ENCODE results near the gene PAWR. TPM values are rescaled to one million over a fixed set of nuclear protein-coding genes. Genes with fewer than 3 reads are reported as not detected.

PAWR gene
- total and polyA plus RNA-seq, 2 of the 13 experiments (the other 11 are each of a cell fraction or from before 2014, with no cell fraction given) = 29.1 to 36.1 TPM

DNA sequence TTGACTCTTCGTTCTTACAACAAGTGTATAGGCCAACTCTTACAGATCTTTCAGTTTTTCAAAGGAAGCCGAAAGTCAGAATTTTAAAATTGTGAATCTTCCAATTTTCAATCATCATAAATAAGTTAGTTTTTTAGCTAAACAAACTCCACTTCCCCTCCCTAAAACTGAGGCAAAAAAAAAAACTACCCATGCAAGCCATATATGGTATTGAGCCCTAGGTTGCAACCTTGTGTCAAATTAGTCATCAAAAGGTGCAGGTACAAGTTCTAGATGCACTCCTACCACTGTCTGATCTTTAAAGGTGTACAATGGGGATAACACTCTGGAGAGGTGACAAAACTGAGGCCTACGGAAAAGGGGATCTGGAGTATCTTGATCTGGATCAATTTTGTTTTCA lies 97.9 kb downstream of the PAWR start:
- H3K27ac ChIP-seq (ENCODE audit: extremely low read length, insufficient read depth, low read length) = no peak overlapping the region
- WGBS (ENCODE audit: low lambda C conversion rate) = 97% methylated on average over 3 of the region's 3 CpGs
- no peaks in the 10 kb centered on the region for H3K9me3 ChIP-seq (ENCODE audit: low read length)
- ChIA-PET POLR2A (no interaction called here), CTCF (ENCODE audit: low intra/inter-chr PET ratio, low total read pairs) (no interaction called here)
- H3K36me3 ChIP-seq (replicated peaks in 1 of 2; ENCODE audit: control insufficient read depth in 1 of 2, insufficient read depth in 2 of 2, low read length in 2 of 2) = peaks cover 7 to 32% of the 10 kb centered on the region in 2 experiments
- no peak for FAIRE-seq
- H3K4me1 ChIP-seq (ENCODE audit: insufficient read depth, low read length) = peaks cover 12% of the 10 kb centered on the region; the same call in 1 of the 2 replicates
- no peak overlapping the region for H3K4me3 ChIP-seq (replicated peaks in 1 of 3; ENCODE audit: insufficient read depth in 1 of 3, low read depth in 2 of 3, low read length in 3 of 3)
- no peak overlapping the region for H2AFZ ChIP-seq (ENCODE audit: low read length)
- no peak overlapping the region for H3K4me2 ChIP-seq (ENCODE audit: low read depth, low read length)
- H3K9ac ChIP-seq (ENCODE audit: insufficient read depth, low read depth, low read length) = no peak overlapping the region
- in situ Hi-C loops (cut with HindIII; ENCODE audit: extremely low pct_ligation_motif_present, low pct_unique_long_range_greater_than_20kb) = no loop called here
- H4K20me1 ChIP-seq (ENCODE audit: insufficient read depth, low read length) = no peaks in the 10 kb centered on the region
- H3K79me2 ChIP-seq (ENCODE audit: insufficient read depth, low read length) = no peaks in the 10 kb centered on the region
- intact Hi-C loops (cut with micrococcal nuclease; ENCODE audit: unreplicated experiment) = no loop called here
- no peak for DNase-seq (ENCODE audit: low spot score)
- BruUV-seq (replicated peaks) = no TSS peak
- TF ChIP-seq ZNF777 (CRISPR knock-in tag; IDR thresholded peaks at IDR 0.05) (no peak), SRF (IDR thresholded peaks at IDR 0.05; ENCODE audit: low read depth, low read length) (peak; percentile 85)
- no peak for ATAC-seq
- no peaks in the 10 kb centered on the region for H3K27me3 ChIP-seq (ENCODE audit: control insufficient read depth in 1 of 2, insufficient read depth in 2 of 2, low read length in 2 of 2)

DNA sequence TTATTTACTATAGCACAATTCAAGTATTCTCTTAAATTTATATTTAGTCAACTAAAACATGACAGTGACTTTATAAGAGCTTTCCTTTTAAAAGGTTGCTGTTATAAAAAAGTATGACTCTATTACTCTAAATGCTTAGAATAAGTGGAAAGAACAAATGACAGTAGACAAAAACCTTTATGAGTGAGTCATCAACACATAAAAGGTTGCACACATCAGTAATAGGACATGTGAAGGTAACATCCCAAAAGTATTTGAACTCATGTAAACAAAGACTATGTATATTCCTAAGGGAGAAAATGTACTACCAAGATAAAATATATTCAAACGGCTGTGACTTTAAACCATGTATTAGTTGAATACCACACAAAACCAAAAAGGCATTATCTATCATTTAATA lies 98.8 kb downstream of the PAWR start:
- Histone ChIP-seq H4K20me1 (ENCODE audit: insufficient read depth, low read length) (no peaks in the 10 kb centered on the region), H3K4me3 (replicated peaks in 1 of 3; ENCODE audit: insufficient read depth in 1 of 3, low read depth in 2 of 3, low read length in 3 of 3) (no peak overlapping the region), H3K36me3 (replicated peaks in 1 of 2; ENCODE audit: control insufficient read depth in 1 of 2, insufficient read depth in 2 of 2, low read length in 2 of 2) (peaks cover 7 to 27% of the 10 kb centered on the region in 2 experiments), H3K27me3 (ENCODE audit: control insufficient read depth in 1 of 2, insufficient read depth in 2 of 2, low read length in 2 of 2) (no peaks in the 10 kb centered on the region), H3K4me2 (ENCODE audit: low read depth, low read length) (no peak overlapping the region), H3K79me2 (ENCODE audit: insufficient read depth, low read length) (no peaks in the 10 kb centered on the region), H3K27ac (ENCODE audit: extremely low read length, insufficient read depth, low read length) (no peak overlapping the region), H3K9me3 (ENCODE audit: low read length) (no peaks in the 10 kb centered on the region), H3K9ac (ENCODE audit: insufficient read depth, low read depth, low read length) (no peak overlapping the region), H3K4me1 (ENCODE audit: insufficient read depth, low read length) (0 out of 2 replicates have a peak, but pooled peaks cover 3% of the 10 kb centered on the region), H2AFZ (ENCODE audit: low read length) (no peak overlapping the region)
- FAIRE-seq (no peak), ATAC-seq (no peak), DNase-seq (ENCODE audit: low spot score) (no peak)
- CTCF ChIA-PET (ENCODE audit: low intra/inter-chr PET ratio, low total read pairs) = no interaction called here
- intact Hi-C loops (cut with micrococcal nuclease; ENCODE audit: unreplicated experiment) (no loop called here), in situ Hi-C loops (cut with HindIII; ENCODE audit: extremely low pct_ligation_motif_present, low pct_unique_long_range_greater_than_20kb) (no loop called here)
- WGBS (ENCODE audit: low lambda C conversion rate) = 85% methylated on average over 1 of the region's 1 CpG
- no TSS peak for BruUV-seq (replicated peaks)
- POLR2A ChIA-PET = no interaction called here
- TF ChIP-seq PITX1 (CRISPR knock-in tag; IDR thresholded peaks at IDR 0.05) = no peak
- TF ChIP-seq ZNF143 (CRISPR knock-in tag; IDR thresholded peaks at IDR 0.05) = no peak
- TF ChIP-seq NFIC (IDR thresholded peaks at IDR 0.05; ENCODE audit: low read length) = no peak
- TF ChIP-seq, protein P1, sequence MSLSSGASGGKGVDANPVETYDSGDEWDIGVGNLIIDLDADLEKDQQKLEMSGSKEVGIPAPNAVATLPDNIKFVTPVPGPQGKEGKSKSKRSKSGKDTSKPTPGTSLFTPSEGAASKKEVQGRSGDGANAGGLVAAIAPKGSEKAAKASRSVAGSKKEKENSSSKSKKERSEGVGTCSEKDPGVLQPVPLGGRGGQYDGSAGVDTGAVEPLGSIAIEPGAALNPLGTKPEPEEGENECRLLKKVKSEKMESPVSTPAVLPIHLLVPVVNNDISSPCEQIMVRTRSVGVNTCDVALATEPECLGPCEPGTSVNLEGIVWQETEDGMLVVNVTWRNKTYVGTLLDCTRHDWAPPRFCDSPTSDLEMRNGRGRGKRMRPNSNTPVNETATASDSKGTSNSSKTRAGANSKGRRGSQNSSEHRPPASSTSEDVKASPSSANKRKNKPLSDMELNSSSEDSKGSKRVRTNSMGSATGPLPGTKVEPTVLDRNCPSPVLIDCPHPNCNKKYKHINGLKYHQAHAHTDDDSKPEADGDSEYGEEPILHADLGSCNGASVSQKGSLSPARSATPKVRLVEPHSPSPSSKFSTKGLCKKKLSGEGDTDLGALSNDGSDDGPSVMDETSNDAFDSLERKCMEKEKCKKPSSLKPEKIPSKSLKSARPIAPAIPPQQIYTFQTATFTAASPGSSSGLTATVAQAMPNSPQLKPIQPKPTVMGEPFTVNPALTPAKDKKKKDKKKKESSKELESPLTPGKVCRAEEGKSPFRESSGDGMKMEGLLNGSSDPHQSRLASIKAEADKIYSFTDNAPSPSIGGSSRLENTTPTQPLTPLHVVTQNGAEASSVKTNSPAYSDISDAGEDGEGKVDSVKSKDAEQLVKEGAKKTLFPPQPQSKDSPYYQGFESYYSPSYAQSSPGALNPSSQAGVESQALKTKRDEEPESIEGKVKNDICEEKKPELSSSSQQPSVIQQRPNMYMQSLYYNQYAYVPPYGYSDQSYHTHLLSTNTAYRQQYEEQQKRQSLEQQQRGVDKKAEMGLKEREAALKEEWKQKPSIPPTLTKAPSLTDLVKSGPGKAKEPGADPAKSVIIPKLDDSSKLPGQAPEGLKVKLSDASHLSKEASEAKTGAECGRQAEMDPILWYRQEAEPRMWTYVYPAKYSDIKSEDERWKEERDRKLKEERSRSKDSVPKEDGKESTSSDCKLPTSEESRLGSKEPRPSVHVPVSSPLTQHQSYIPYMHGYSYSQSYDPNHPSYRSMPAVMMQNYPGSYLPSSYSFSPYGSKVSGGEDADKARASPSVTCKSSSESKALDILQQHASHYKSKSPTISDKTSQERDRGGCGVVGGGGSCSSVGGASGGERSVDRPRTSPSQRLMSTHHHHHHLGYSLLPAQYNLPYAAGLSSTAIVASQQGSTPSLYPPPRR (CRISPR knock-in tag; IDR thresholded peaks at IDR 0.05; ENCODE audit: borderline replicate concordance) = no peak
- TF ChIP-seq SP1 (IDR thresholded peaks at IDR 0.05) = no peak
- no peak for TF ChIP-seq SP1 (CRISPR knock-in tag; IDR thresholded peaks at IDR 0.05)
- no peak for TF ChIP-seq ZNF512B (CRISPR knock-in tag; IDR thresholded peaks at IDR 0.05; ENCODE audit: borderline replicate concordance)
- no peak for TF ChIP-seq IRF1 (CRISPR knock-in tag; IDR thresholded peaks at IDR 0.05; ENCODE audit: low read depth)
- no peak for TF ChIP-seq SSRP1 (CRISPR knock-in tag; IDR thresholded peaks at IDR 0.05)
